Endometrial microvascular endothelial cells (primary cell): ENCODE results near the gene IFI27. TPM values are rescaled to one million over a fixed set of nuclear protein-coding genes. Genes with fewer than 3 reads are reported as not detected.
"Not testable (repeated sequence)": the region's sequence is repeated elsewhere in the genome, so short reads cannot be mapped to it uniquely, and the experiment has no call there.

Source experiments
- in situ Hi-C: cut with HindIII; loops from 2 replicates; pipeline ENCODE4 v1.10.0; 2017; ENCODE audit warnings: low sequenced_read_pairs, low pct_unique_long_range_greater_than_20kb; ENCODE audit errors: inconsistent ontology term
- total RNA-seq: library from RNA; depleted of rRNA; stranded (reverse); fragments of >200 nt; gene quantifications from one replicate; pipeline ENCODE4 v1.2.3, GENCODE V29; 2015; ENCODE audit errors: inconsistent ontology term

IFI27 gene
- total RNA-seq, 1 donor from 2014 or later = 1,781 TPM

DNA sequence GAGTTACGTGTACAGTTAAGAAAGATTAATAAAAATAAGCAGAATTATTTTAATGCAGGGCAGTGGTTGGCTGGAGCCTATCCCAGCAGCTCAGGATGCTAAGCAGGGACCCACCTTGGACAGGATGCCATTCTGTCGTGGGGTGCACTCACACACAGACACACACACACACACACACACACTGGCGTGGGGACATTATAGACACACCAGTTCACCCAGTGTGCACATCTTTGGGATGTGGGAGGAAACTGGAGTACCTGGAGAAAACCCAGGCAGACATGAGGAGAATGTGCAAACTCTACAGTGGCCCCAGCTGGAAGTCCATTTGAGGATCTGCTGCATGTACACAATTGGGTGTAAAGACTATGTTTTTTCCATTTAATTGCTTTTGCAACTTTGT, 31.7 kb downstream of the IFI27 start:
- in situ Hi-C loops = no loop called here

DNA sequence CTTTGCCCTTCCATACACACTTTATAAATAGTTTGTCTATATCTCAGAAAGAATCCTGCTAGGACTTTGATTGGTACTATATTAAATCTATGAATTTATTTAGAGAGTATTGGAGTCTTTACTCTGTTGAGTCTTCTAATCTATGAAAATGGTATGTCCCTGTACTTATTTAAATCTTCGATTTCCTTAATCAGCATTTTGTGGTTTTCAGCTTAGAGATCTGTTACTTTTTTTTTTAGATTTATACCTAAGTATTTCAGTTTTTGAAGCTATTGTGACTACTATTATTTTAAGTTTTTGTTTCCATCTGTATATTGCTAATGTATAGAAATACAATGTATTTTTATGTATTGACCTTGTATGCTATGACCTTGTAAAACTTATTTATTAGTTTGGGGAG, 32.3 kb downstream of the IFI27 start:
- in situ Hi-C loops = no loop called here

DNA sequence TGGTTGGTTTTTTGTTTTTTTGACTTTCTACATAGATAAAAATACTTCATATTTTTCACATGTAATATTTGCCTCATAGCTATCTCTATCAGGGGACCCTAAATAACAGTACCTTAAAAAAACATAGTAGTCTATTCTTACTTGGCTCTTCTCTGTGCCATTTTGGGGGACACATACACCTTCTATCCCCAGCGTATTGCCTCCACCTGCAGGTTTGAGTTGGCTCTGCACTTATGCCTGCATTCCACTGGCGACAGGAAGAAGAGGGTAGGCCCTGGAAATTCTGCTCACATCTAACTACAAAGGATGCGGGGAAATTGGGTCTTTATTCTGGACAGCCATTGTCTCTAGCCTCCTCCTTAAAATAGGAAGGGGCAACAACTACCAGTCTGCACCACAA, 32.7 kb downstream of the IFI27 start:
- in situ Hi-C loops = no loop called here

DNA sequence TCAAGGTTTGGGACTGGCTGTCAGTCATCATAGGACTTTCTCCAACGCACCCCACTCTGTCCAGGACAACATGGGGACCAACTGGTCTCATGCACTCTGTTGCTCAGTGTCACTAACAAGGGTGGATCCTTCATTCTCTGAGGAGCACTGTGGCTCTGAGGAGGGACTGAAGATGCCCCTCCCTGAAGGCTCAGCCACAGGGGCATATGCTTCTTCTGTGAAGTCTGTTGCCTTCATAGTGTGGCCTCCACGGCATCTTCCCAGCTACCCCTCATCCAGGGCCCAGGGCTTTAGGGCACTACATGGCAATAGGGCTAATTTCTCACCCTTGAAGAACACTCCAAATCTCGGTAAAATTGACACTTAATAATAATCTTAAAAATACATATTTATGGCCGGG, 33.2 kb downstream of the IFI27 start:
- in situ Hi-C loops = no loop called here

DNA sequence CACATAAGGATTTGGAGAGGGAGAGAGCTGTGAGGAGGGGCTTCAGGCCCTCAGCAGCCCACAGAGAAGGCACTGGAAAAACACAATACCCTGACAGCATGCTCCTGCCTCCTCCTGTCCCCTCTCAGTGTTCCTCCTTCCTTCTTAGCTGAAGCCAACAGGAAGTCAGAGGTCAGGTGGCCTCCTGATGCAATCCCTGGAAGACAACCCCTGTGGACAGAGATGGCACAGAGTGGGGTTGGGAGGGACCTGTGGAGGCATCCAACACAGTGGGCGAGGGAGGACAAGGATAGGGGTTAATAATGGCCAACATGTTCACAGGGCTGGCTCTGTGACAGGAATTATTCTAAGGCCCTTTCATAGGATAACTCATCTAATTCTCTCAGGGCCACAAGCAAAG, 34.2 kb downstream of the IFI27 start:
- in situ Hi-C loops = no loop called here

DNA sequence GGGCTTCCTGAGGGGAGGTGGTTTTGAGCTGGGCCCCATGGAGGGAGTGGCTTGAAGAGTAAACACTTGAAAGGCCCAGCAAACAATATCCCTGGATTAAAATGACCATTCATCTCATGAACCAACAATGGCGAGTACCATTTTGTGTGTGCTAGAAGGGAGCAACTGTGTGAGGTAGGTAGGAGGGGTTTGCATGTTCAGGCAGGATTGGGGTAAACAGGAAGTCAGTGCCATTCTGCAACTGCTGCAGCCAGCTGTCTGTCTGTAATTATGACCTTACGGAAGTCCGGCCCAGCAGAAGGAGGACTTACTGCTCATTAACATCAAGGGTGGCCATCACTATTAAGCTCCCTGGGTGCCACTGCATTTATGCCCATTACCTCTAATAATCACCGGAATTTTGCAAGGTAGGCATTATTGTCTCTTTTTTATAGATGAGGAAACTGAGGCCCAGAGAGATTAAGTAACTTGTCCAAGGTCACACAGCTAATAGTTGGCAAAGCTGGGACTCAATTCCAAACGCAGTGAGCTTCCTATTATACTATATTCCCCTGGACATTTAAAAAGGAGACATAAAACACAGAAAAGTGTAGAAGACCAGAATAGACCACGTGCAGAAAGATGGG, 35.5 kb downstream of the IFI27 start:
- in situ Hi-C loops = no loop called here

DNA sequence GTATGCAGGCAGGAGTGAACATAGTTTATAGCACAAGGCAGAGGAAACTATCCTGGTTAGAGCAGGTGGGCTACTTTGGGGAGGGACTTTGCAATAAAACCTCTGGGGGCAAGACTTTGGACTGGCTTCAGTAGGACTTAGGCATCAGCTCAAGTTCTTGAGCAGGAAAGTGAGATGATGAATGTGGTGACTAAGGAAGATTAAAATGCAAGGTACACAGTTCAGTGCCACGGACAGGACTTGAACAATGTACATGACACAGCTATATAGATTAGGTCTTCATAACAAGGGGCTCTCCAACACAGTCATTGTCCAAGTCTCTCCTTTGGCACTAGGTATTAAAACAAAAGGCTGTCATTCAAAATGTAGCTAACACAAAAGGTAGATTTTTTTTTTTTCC, 42.1 kb downstream of the IFI27 start:
- in situ Hi-C loops = no loop called here

DNA sequence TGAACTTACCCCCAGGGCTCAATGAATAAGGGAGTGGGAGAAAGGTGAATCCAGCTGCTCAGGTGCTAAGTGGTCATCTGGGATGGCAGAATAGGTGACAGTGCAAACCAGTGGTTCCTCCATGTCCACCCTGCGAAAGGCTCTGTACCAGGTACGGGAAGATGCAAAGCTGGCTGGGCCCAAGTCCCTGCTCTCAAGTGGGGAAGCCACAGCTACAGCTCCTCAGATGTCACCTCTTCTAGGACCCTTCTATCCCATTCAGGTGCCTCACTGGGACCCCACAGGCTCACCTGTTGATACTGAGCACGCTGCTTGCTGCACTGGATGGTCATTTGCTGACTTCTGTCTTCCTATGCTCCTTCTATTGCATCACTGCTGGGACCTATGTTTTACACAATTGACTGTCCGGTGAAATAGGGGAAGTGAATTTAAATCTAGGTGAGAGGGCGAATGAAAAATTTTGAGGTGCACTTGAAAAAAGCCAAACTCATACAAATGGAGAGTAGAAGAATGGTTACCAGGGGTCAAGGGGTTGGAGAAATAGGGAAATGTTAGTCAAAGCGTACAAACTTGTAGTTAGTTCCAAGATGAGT, 43.3 kb downstream of the IFI27 start:
- in situ Hi-C loops = no loop called here

DNA sequence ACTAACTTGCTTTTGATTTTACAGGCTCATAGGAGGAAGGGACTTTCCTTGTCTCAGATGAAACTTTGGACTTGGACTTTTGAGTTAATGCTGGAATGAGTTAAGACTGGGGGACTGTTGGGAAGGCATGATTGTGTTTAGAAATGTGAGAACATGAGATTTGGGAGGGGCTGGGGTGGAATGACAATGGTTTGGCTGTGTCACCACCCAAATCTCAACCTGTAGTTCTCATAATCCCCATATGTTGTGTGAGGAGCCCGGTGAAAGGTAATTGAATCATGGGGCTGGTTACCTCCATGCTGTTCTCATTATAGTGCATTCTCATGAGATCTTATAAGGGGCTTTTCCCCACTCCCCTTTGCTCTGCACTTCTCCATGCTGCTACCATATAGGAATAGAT, 45.6 kb downstream of the IFI27 start:
- in situ Hi-C loops = not testable (repeated sequence)

DNA sequence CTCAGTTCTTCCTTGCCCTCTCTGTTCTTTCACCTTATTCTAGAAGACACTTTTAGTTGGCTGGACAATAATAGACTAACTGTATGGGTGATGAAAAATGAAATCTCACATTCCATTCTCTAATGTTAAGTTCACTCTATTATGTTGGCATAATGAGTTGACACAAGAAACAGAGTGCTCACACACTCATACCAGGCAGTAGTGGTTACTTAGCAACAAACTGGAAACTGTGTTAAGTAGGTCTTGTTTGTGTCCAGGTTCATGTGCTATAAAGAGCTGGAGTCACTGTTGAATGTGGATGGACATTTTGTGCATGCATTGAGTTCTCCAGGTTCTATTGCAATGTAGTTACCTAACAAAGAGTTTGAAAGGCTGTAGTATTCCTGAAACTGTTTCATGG, 46.7 kb downstream of the IFI27 start:
- in situ Hi-C loops = no loop called here

DNA sequence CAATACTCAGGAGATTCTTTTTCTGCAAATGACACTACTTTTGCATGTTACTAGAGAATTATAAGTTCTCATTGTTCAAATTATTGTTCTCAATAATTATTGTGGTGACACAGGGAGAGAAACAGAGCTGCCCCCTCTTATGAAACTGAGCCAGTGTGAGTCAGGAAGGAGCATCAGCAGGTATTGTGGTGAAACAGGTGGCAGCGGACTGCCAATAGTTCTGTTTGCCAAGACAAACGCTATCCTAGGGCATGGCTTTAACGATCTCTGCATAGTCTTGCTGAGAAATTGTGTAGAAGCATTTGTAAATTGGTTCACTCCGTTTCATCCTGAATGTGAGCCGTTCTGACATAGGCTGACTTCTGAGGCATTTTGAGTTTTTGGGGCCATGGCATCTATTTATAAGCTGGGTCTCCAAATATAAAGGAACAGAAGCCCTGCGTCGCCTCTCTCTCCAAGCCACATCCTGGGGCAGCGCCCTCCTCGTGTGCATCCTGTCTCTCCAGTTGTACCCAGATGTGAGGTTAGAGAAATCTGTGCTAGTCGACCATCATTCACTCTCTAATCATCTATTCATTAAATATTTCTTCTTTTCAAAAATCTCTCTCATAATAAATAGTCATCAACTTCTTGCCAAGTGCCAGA, 47.8 kb downstream of the IFI27 start:
- in situ Hi-C loops = no loop called here

DNA sequence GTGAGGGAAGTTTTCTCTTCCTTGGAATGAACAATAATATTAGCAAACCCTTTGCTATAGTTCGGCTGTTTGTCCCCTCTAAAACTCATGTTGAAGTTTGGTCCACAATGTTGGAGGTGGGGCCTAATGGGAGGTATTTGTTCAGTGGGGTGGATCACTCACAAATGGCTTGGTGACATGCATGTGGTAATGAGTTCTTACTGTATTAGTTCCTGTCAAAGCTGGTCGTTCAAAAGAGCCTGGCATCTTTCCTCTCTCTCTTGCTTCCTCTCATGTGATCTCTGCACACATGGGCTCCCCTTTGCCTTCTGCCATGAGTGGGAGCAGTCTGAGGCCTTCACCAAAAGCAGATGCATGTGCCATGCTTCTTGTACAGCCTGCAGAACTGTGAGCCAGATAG, 50.5 kb downstream of the IFI27 start:
- in situ Hi-C loops = no loop called here

DNA sequence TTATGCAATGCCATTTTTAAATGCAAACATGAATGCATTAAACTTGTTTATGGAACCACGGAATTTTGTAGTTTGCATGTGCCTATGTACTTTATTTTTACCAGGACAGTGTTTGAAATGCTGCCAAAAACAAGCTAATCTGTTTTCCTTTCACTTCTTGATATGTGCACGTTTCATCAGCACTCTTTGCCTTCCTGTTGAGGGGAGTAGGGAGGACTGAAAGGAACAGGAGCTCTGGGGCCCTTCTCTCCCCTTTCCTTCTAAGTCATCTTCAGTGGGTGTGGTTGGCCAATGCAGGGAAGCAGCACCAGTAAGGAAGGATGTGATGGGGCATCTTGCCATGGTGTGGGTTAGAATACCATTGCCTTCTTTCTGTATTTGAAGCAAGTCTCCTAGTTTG, 51.4 kb downstream of the IFI27 start:
- in situ Hi-C loops = no loop called here

DNA sequence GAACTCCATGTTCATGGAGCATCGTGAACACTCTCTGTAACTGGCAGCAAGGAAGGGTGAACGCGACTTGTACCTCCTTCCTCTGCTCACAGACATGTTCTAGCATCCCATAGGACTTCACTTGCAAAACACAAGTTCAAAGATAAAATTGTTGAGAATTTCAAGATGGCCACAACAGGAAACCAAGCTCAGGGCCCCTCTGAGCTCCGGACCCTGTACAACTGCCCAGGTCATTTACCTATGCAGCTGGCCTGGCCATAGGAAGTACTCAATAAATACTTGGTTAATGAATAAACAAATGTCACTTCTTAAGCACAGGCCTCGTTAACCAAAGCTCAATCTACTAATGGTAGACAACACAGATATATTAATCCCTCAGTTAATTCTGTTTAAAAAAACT, 51.9 kb downstream of the IFI27 start:
- in situ Hi-C loops = no loop called here

DNA sequence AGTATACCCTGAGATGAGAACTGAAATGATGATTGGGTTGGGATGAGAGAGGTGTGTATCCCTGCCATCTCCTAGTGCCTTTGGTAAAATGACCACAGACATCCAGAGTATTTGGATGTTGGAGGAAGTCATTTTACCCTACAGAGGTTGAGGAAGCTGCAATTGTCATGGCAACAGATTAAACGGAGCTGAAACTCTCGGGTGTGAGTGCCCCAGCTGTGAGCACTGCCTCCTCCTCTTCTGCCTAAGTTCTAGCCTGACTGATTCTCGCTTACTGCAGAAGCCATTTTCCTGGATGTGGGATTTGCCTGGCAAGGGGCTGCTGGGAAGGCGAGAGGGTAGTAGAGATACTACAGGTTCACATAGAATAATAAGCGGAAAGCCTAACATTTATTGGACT, 53.3 kb downstream of the IFI27 start:
- in situ Hi-C loops = no loop called here

DNA sequence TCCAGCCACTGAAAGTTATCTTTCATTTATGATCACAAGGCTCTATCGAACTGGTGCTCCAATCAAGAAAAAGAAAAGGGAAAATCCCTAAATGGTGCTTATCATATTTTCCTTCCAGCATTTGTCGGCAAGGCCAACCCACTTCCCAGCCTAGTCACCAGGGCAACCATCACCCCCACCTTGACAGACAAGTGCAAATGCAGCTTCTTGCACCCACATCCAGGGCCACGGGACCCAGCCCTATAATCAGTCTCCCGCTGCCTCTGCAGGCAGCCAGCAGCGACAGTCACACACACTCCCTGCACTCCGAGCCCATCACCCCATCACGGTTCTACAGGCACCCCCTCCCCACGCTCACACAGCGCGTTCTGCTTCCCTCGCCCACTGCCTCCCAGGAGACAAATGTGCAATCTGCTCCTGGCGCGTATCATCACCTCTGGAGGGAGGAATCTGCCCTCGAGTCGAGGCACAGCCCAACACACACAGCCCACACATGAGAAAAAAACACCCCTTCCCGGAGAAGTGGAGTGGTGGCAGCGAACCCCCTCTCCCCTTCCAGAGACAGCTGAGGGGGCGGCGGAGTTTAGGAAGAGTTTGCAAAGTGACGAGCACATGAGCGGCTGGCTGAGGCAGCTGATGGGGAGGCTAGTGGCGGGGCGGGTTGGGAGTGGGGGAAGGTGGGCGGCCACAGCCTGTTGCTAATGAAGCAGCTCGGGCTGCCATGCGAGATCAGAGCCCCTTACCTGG, 54.3 kb downstream of the IFI27 start:
- in situ Hi-C loops = no loop called here

DNA sequence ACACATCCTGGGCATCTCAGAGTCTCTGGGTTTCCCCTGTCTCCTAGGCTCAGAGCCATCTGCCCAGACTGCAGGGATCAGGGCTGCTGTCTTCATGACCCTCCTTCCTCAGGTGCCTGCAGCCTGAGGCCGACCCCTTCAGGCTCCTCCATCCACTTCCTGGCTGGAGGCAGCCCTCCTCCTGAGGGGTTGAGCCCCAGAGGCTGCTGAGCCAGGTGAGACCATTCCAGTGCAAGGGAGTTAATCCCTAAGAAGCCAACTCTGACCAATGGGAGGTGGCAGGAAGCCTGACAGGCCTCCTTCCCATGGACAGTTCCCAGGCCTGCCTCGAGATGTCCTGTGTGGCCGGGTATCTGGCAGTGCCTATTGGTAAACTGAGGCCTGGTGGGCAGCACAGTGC, 55.2 kb downstream of the IFI27 start:
- in situ Hi-C loops = no loop called here
